ENCODE results near the gene TRIM52.

Gene TRIM52

GRCh38 chr5:181221792-181222629, 38.9 kb downstream of the TRIM52 start (continued):
- TF ChIP-seq, protein P1, sequence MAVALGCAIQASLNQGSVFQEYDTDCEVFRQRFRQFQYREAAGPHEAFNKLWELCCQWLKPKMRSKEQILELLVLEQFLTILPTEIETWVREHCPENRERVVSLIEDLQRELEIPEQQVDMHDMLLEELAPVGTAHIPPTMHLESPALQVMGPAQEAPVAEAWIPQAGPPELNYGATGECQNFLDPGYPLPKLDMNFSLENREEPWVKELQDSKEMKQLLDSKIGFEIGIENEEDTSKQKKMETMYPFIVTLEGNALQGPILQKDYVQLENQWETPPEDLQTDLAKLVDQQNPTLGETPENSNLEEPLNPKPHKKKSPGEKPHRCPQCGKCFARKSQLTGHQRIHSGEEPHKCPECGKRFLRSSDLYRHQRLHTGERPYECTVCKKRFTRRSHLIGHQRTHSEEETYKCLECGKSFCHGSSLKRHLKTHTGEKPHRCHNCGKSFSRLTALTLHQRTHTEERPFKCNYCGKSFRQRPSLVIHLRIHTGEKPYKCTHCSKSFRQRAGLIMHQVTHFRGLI (tag by site-specific recombination; IDR thresholded peaks at IDR 0.05) = peak; percentile 10; the same call in 1 of the 2 replicates
- peak; percentile 70 for TF ChIP-seq SP2 (tag by site-specific recombination; IDR thresholded peaks at IDR 0.05)
- peak; percentile 64; the same call in 1 of the 2 replicates for TF ChIP-seq SCRT1 (tag by site-specific recombination; IDR thresholded peaks at IDR 0.05; ENCODE audit: borderline replicate concordance)
- TF ChIP-seq ZNF670 (tag by site-specific recombination; IDR thresholded peaks at IDR 0.05; ENCODE audit: low read depth) = no peak
- peak; percentile 62 for TF ChIP-seq WT1 (tag by site-specific recombination; IDR thresholded peaks at IDR 0.05)
- TF ChIP-seq ZNF747 (tag by site-specific recombination; IDR thresholded peaks at IDR 0.05) = no peak
- TF ChIP-seq SALL2 (tag by site-specific recombination; IDR thresholded peaks at IDR 0.05; ENCODE audit: borderline replicate concordance) = no peak
- no peak for TF ChIP-seq ZNF658 (tag by site-specific recombination; IDR thresholded peaks at IDR 0.05)
- no peak; the same call in none of the 2 replicates for TF ChIP-seq ZSCAN18 (tag by site-specific recombination; IDR thresholded peaks at IDR 0.05)
- TF ChIP-seq ZNF391 (tag by site-specific recombination; IDR thresholded peaks at IDR 0.05; ENCODE audit: borderline replicate concordance, low read depth) = peak; percentile 94
- TF ChIP-seq ZBTB8A (tag by site-specific recombination; IDR thresholded peaks at IDR 0.05) = peak; percentile 87
- no peak for TF ChIP-seq ZNF621 (tag by site-specific recombination; IDR thresholded peaks at IDR 0.05)
- TF ChIP-seq, protein P2, sequence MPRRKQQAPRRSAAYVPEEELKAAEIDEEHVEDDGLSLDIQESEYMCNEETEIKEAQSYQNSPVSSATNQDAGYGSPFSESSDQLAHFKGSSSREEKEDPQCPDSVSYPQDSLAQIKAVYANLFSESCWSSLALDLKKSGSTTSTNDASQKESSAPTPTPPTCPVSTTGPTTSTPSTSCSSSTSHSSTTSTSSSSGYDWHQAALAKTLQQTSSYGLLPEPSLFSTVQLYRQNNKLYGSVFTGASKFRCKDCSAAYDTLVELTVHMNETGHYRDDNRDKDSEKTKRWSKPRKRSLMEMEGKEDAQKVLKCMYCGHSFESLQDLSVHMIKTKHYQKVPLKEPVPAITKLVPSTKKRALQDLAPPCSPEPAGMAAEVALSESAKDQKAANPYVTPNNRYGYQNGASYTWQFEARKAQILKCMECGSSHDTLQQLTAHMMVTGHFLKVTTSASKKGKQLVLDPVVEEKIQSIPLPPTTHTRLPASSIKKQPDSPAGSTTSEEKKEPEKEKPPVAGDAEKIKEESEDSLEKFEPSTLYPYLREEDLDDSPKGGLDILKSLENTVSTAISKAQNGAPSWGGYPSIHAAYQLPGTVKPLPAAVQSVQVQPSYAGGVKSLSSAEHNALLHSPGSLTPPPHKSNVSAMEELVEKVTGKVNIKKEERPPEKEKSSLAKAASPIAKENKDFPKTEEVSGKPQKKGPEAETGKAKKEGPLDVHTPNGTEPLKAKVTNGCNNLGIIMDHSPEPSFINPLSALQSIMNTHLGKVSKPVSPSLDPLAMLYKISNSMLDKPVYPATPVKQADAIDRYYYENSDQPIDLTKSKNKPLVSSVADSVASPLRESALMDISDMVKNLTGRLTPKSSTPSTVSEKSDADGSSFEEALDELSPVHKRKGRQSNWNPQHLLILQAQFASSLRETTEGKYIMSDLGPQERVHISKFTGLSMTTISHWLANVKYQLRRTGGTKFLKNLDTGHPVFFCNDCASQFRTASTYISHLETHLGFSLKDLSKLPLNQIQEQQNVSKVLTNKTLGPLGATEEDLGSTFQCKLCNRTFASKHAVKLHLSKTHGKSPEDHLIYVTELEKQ (tag by site-specific recombination; IDR thresholded peaks at IDR 0.05; ENCODE audit: borderline replicate concordance) = peak; percentile 49; the same call in 1 of the 2 replicates
- no peak for TF ChIP-seq ZNF548 (tag by site-specific recombination; IDR thresholded peaks at IDR 0.05)
- no peak for TF ChIP-seq ZNF132 (tag by site-specific recombination; IDR thresholded peaks at IDR 0.05; ENCODE audit: borderline replicate concordance)
- peak; percentile 76 for TF ChIP-seq ZSCAN23 (tag by site-specific recombination; IDR thresholded peaks at IDR 0.05)
- TF ChIP-seq, protein P3, sequence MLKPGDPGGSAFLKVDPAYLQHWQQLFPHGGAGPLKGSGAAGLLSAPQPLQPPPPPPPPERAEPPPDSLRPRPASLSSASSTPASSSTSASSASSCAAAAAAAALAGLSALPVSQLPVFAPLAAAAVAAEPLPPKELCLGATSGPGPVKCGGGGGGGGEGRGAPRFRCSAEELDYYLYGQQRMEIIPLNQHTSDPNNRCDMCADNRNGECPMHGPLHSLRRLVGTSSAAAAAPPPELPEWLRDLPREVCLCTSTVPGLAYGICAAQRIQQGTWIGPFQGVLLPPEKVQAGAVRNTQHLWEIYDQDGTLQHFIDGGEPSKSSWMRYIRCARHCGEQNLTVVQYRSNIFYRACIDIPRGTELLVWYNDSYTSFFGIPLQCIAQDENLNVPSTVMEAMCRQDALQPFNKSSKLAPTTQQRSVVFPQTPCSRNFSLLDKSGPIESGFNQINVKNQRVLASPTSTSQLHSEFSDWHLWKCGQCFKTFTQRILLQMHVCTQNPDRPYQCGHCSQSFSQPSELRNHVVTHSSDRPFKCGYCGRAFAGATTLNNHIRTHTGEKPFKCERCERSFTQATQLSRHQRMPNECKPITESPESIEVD (tag by site-specific recombination; IDR thresholded peaks at IDR 0.05) = no peak
- peak; percentile 54 for TF ChIP-seq KLF16 (tag by site-specific recombination; IDR thresholded peaks at IDR 0.05)
- TF ChIP-seq ZNF423 (tag by site-specific recombination; IDR thresholded peaks at IDR 0.05) = peak; percentile 74
- TF ChIP-seq ZBTB21 (tag by site-specific recombination; IDR thresholded peaks at IDR 0.05) = no peak
- TF ChIP-seq MZF1 (tag by site-specific recombination; IDR thresholded peaks at IDR 0.05; ENCODE audit: borderline replicate concordance) = peak; percentile 77; the same call in 1 of the 2 replicates
- peak; percentile 85 for TF ChIP-seq PRDM10 (tag by site-specific recombination; IDR thresholded peaks at IDR 0.05)
- peak; percentile 99 for TF ChIP-seq ZXDB (tag by site-specific recombination; IDR thresholded peaks at IDR 0.05)
- TF ChIP-seq ZNF416 (tag by site-specific recombination; IDR thresholded peaks at IDR 0.05) = no peak
- TF ChIP-seq ZBTB17 (tag by site-specific recombination; IDR thresholded peaks at IDR 0.05) = peak; percentile 98
- 0 out of 2 replicates have a peak, but pooled peaks have one; percentile 11 for TF ChIP-seq YY2 (tag by site-specific recombination; IDR thresholded peaks at IDR 0.05)
- TF ChIP-seq ZNF266 (tag by site-specific recombination; IDR thresholded peaks at IDR 0.05; ENCODE audit: low read depth) = no peak
- TF ChIP-seq ZIC2 (tag by site-specific recombination; IDR thresholded peaks at IDR 0.05) = no peak; the same call in 1 of the 2 replicates
